H1 (cell line): ENCODE results near the gene MRC2. TPM values are rescaled to one million over a fixed set of nuclear protein-coding genes. Genes with fewer than 3 reads are reported as not detected.

Experiments used
- BRCA1 ChIP-seq: IDR thresholded peaks from 2 replicates; pipeline ENCODE4 v1.6.1; 2012; ENCODE audit warnings: low read depth, low read length, improper control_type of control experiment
- CHD7 ChIP-seq: fragments of 300-600 bp; sonication (generic); IDR thresholded peaks from 2 replicates; pipeline ENCODE4 v1.7.1; 2012; ENCODE audit warnings: low read length, moderate library complexity, mild to moderate bottlenecking, inconsistent platforms; ENCODE audit not compliant: insufficient replicate concordance
- EZH2 ChIP-seq: fragments of 200-600 bp; sonication (generic); IDR thresholded peaks from 2 replicates; pipeline ENCODE4 v1.7.1; 2012; ENCODE audit warnings: low read depth, mild to moderate bottlenecking, moderate library complexity, low read length, inconsistent platforms; ENCODE audit not compliant: severe bottlenecking
- RAD21 ChIP-seq, 2 experiments: IDR thresholded peaks in 1 of 2; conservative IDR thresholded peaks in 1 of 2; 2 replicates each; pipeline ENCODE4 v1.6.1; 2011; ENCODE audit warnings: low read depth in 2 of 2, low read length in 2 of 2, improper control_type of control experiment in 1 of 2, inconsistent platforms in 1 of 2, mild to moderate bottlenecking in 1 of 2, moderate library complexity in 1 of 2
- SIRT6 ChIP-seq: IDR thresholded peaks from one replicate; pipeline ENCODE4 v1.7.1; 2012; ENCODE audit warnings: low read length, inconsistent platforms
- SP1 ChIP-seq: IDR thresholded peaks from 2 replicates; pipeline ENCODE4 v1.6.1; 2011; ENCODE audit warnings: low read depth, low read length
- SP2 ChIP-seq: IDR thresholded peaks from 2 replicates; pipeline ENCODE4 v1.6.1; 2012; ENCODE audit warnings: mild to moderate bottlenecking, low read length, inconsistent platforms
- polyA plus RNA-seq, 7 experiments: library from polyadenylated mRNA; depleted of rRNA in 3 of 7; stranded (reverse) in 5 of 7; unstranded in 2 of 7; fragments of >200 nt in 5 of 7; fragments of 200-250 nt in 2 of 7; gene quantifications; 1 replicate in 5 of 7; 2 replicates in 1 of 7; 4 replicates in 1 of 7; pipeline versions ENCODE4 v1.2.1 to v1.2.3, GENCODE V29; 2011 to 2013; ENCODE audit warnings: missing spikeins in 2 of 7, mixed read lengths in 2 of 7
- total RNA-seq: library from RNA; stranded (reverse); fragmentation: NEBNext Ultra II Directional; extraction: Animal tissue kit (Norgen Biotek cat#: 25700); gene quantifications from 2 replicates; pipeline ENCODE4 v1.2.1, GENCODE V29; 2021
- TF ChIP-seq, protein P1 (sequence below): IDR thresholded peaks from 2 replicates; pipeline ENCODE4 v1.6.1; 2012; ENCODE audit warnings: low read length, inconsistent platforms

The MRC2 gene
- total and polyA plus RNA-seq, 2 of the 8 experiments (the other 6 are each of a cell fraction or from before 2014, with no cell fraction given) = 7.0 to 24.2 TPM

DNA sequence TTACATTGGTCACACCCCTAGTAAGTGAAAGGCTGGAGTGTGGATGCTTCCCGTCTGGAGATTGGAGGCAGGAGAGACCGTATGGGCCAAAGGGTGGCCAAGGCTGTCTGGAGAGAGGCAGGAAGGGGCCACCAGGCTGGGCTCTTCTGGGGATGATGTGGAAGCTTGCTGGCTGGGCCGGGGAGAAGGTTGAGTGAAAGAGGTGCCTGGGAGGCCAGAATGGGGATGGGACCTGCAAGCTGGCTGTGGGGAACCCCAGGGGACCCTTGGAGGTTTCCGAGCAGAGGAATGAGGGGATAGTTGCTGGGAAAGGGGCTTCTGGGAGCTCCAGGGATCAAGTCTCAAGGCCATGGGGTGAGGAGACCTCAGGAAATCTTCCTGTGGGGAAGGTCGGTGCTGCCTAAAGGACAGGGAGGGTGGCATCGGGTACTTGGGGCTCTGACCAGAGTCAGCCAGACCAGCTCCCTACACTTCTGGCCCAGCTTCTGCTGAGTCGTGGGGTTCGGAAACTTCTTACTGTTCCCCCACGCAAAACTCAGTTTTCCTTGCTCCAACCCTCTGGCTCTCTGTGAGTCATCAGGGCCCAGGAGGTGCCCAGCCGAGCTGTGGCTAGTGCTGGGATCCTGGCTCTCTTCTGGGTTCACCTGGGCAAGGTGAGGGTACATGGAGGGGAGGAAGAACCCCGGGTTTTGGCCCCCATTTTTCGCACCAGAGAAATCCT is 3.1 kb downstream of the MRC2 start (continued):
- TF ChIP-seq RAD21 (IDR thresholded peaks at IDR 0.05 in 1 of 2, conservative IDR thresholded peaks at IDR 0.05 in 1 of 2; ENCODE audit: low read depth in 2 of 2, low read length in 2 of 2) (no peak), CHD7 (no peak), SIRT6 (no peak), EZH2 (no peak), SP1 (no peak), SP2 (no peak), BRCA1 (no peak)
- TF ChIP-seq, protein P1, sequence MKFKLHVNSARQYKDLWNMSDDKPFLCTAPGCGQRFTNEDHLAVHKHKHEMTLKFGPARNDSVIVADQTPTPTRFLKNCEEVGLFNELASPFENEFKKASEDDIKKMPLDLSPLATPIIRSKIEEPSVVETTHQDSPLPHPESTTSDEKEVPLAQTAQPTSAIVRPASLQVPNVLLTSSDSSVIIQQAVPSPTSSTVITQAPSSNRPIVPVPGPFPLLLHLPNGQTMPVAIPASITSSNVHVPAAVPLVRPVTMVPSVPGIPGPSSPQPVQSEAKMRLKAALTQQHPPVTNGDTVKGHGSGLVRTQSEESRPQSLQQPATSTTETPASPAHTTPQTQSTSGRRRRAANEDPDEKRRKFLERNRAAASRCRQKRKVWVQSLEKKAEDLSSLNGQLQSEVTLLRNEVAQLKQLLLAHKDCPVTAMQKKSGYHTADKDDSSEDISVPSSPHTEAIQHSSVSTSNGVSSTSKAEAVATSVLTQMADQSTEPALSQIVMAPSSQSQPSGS = no peak
